ENCODE results near the gene LMCD1.

- no peak for TF ChIP-seq CTCF (IDR thresholded peaks at IDR 0.05)
- no peak for TF ChIP-seq POLR2A (IDR thresholded peaks at IDR 0.05)
Observed at GRCh38 chr3:8562081-8562595, 60.5 kb downstream of the LMCD1 start.
